Adrenal gland (tissue), 12 donors: ENCODE measurements around the gene ZNF525. TPM values are rescaled to one million over a fixed set of nuclear protein-coding genes. Genes with fewer than 3 reads are reported as not detected.

Experiments
- DNase-seq, 7 donors: peaks; one replicate each; pipeline ENCODE4 v3.0.0-alpha.2; 2019 to 2020
- H3K27ac ChIP-seq, 5 donors: fragments of 200-600 bp; sonication (generic) in 4 of 5; 1 replicate in 3 of 5; 2 replicates in 2 of 5; pipeline versions ENCODE4 v1.5.1 to v1.8.0; 2016 to 2020; ENCODE audit warnings: mild to moderate bottlenecking in 1 of 5
- H3K27me3 ChIP-seq: fragments of 200-600 bp; 2 replicates; pipeline ENCODE4 v1.8.0; 2021
- H3K36me3 ChIP-seq, 2 donors: fragments of 200-600 bp; replicated peaks in 1 of 2; 1 replicate in 1 of 2; 2 replicates in 1 of 2; pipeline versions ENCODE4 v1.5.1 to v1.8.0; 2018 to 2022
- H3K4me1 ChIP-seq, 2 donors: fragments of 200-600 bp; replicated peaks in 1 of 2; 1 replicate in 1 of 2; 2 replicates in 1 of 2; pipeline versions ENCODE4 v1.5.1 to v1.8.0; 2018 to 2021
- H3K4me3 ChIP-seq, 4 donors: fragments of 200-600 bp; sonication (generic) in 3 of 4; one replicate each; pipeline ENCODE4 v1.5.1; 2016 to 2018
- H3K9me3 ChIP-seq, 3 donors: fragments of 200-600 bp; sonication (generic) in 1 of 3; replicated peaks in 1 of 3; 1 replicate in 2 of 3; 2 replicates in 1 of 3; pipeline versions ENCODE4 v1.5.1 to v1.8.0; 2016 to 2021
- POLR2A ChIP-seq, 2 donors: fragments of 450-650 bp; IDR thresholded peaks; one replicate each; pipeline ENCODE4 v1.6.1; 2017; ENCODE audit warnings: antibody characterized with exemption in 2 of 2, mild to moderate bottlenecking in 2 of 2, moderate library complexity in 1 of 2
- WGBS, 4 donors: extraction: QIAGEN DNeasy Blood & Tissue Kit in 2 of 4; methylation state at CpG; one replicate each; pipeline versions ENCODE4 v1.1.5 to v1.1.7; 2013 to 2017; 5-methylcytosine and 5-hydroxymethylcytosine counted together
- intact Hi-C, 2 donors: fragments of 100-400 bp; cut with DNase I; formaldehyde crosslinking; loops; one replicate each; pipeline versions ENCODE4 v1.14.1 to v1.15.0; 2022 to 2023
- polyA plus RNA-seq, 3 donors: library from polyadenylated mRNA; stranded (reverse); fragments of 200-250 nt in 2 of 3; fragments of 350-450 nt in 1 of 3; fragmentation: Illumina TruSeq in 1 of 3; extraction: RNeasy Lipid Tissue Mini Kit (QIAGEN cat#74804) in 1 of 3; gene quantifications; one replicate each; pipeline ENCODE4 v1.2.3, GENCODE V29; 2013 to 2014
- total RNA-seq, 9 donors: library from RNA; depleted of rRNA in 4 of 9; stranded (reverse); fragments of >200 nt in 4 of 9; fragments of 120-200 nt in 1 of 9; fragmentation: NEBNext Ultra II Directional in 1 of 9; extraction: Animal tissue kit (Norgen Biotek cat#: 25700) in 1 of 9; gene quantifications; one replicate each; pipeline versions ENCODE4 v1.1.0 to v1.2.4, GENCODE V29; 2013 to 2023
- TF ChIP-seq, protein P1 (sequence below), 6 experiments: fragments of 450-650 bp in 4 of 6; fragments of 200-600 bp in 2 of 6; sonication (generic) in 1 of 6; IDR thresholded peaks; 1 replicate in 5 of 6; 2 replicates in 1 of 6; pipeline versions ENCODE4 v1.5.1 to v1.8.0; 2016 to 2021; ENCODE audit warnings: antibody characterized with exemption in 6 of 6, mild to moderate bottlenecking in 2 of 6, moderate library complexity in 1 of 6
- donor health status: healthy with polysubstance abuse.
- donor health status: Bipolar disorder and iron deficiency.
- donor health status: DM: yes; HTN: yes; CAD: no.
- donor health status: DM: no; HTN: no; CAD: no.
- donor health status: DM: no; HTN: no; CAD: no.
- donor health status: DM: yes; HTN: yes; CAD: no.

ZNF525 gene
- total and polyA plus RNA-seq, 12 donors = 3.0 to 22.5 (median 8.8) TPM

DNA sequence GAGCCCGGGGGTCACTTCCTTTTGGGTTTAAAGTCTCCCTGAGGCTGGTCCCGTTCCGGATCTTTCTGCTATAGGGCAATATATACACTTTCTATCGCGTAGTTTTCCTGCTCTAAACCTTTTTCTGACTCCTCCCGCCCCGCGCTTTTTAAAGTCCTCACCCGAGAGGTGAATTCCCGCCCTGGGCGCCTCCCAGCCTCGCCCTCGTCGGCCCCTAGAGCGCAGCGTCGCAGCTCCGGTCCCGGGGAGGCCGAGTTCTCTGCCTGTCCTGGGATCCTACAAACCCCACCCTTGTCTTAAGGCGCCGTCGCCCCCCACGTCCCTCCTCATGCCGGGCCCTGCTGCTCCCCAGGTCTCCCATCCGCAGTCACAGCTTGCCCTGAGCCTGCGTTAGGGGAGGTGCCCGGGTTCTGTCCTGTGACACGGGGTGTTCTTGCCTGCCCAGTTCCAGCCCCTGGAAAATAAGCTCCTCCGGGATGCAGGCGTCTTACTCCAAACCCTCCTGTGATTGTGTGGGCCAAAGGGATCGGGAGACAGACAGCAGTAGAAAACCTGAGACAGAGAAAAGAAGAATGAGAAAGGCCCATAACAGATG, 491 bp downstream of the ZNF525 start:
- peak in 3 of 7 donors; percentile 28 to 45 (median 30) for DNase-seq
- 0 to 1% (median 0%) methylated on average over 21 to 32 of the region's 32 CpGs for WGBS, 4 donors
- intact Hi-C loops = loop anchor here in 1 of 2 donors (10.0 kb wide), 1 partner anchor 171 kb away; the partner anchor contains the start of gene ZNF665

DNA sequence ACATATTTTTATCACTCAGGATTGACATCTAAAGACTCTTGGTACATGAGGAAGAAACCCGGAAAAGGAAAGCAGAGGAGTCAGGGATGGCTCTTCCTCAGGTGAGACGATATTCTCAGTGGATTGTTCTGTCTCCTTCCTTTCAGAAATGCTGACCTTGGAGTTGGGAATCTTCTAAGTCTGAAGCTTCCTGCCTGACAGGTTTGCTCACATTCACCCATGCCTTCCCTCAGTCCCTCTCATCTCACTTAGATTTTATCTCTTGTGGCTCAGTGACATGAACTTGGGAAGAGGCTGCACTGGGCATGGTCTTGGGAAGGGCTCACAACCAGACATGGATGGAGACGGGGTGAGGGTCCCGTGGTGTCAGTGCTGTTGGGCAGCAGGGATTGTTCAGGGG, 6.7 kb downstream of the ZNF525 start:
- Histone ChIP-seq H3K36me3 (peaks cover 0 to 4% of the 10 kb centered on the region in 2 donors), H3K27me3 (no peaks in the 10 kb centered on the region), H3K4me1 (no peaks in the 10 kb centered on the region), H3K9me3 (no peaks in the 10 kb centered on the region), H3K27ac (no peak overlapping the region), H3K4me3 (no peak overlapping the region)
- TF ChIP-seq, protein P1, sequence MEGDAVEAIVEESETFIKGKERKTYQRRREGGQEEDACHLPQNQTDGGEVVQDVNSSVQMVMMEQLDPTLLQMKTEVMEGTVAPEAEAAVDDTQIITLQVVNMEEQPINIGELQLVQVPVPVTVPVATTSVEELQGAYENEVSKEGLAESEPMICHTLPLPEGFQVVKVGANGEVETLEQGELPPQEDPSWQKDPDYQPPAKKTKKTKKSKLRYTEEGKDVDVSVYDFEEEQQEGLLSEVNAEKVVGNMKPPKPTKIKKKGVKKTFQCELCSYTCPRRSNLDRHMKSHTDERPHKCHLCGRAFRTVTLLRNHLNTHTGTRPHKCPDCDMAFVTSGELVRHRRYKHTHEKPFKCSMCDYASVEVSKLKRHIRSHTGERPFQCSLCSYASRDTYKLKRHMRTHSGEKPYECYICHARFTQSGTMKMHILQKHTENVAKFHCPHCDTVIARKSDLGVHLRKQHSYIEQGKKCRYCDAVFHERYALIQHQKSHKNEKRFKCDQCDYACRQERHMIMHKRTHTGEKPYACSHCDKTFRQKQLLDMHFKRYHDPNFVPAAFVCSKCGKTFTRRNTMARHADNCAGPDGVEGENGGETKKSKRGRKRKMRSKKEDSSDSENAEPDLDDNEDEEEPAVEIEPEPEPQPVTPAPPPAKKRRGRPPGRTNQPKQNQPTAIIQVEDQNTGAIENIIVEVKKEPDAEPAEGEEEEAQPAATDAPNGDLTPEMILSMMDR (IDR thresholded peaks at IDR 0.05) = no peak
- no peak for TF ChIP-seq POLR2A (IDR thresholded peaks at IDR 0.05)
- 92 to 94% (median 93%) methylated on average over 4 of the region's 4 CpGs for WGBS, 4 donors
- intact Hi-C loops = no loop called here
- DNase-seq = no peak

More for the DNA sequence above, 491 bp downstream of the ZNF525 start:
- H3K36me3 ChIP-seq = no peaks in the 10 kb centered on the region
- TF ChIP-seq, protein P1 (IDR thresholded peaks at IDR 0.05) = no peak
- TF ChIP-seq POLR2A (IDR thresholded peaks at IDR 0.05) = no peak
- H3K27me3 ChIP-seq = no peaks in the 10 kb centered on the region
- peaks cover 5 to 8% of the 10 kb centered on the region in 2 donors for H3K4me1 ChIP-seq
- no peaks in the 10 kb centered on the region for H3K9me3 ChIP-seq
- peak overlapping the region in 3 of 4 donors; percentile 62 to 82 (median 78) for H3K4me3 ChIP-seq
- H3K27ac ChIP-seq = peak overlapping the region in 4 of 5 donors; percentile 6 to 84 (median 73)

- intact Hi-C loops = no loop called here
- Histone ChIP-seq H3K27ac (no peak overlapping the region), H3K36me3 (peaks cover 0 to 12% of the 10 kb centered on the region in 2 donors), H3K4me3 (no peak overlapping the region), H3K9me3 (no peaks in the 10 kb centered on the region), H3K27me3 (no peaks in the 10 kb centered on the region), H3K4me1 (no peaks in the 10 kb centered on the region)
- 58 to 79% (median 69%) methylated on average over 3 of the region's 3 CpGs for WGBS, 4 donors
- TF ChIP-seq, protein P1 (IDR thresholded peaks at IDR 0.05) = no peak
- no peak for TF ChIP-seq POLR2A (IDR thresholded peaks at IDR 0.05)
- DNase-seq = no peak
Measured at GRCh38 chr19:53374288-53374687, 8.8 kb downstream of the ZNF525 start.

DNA sequence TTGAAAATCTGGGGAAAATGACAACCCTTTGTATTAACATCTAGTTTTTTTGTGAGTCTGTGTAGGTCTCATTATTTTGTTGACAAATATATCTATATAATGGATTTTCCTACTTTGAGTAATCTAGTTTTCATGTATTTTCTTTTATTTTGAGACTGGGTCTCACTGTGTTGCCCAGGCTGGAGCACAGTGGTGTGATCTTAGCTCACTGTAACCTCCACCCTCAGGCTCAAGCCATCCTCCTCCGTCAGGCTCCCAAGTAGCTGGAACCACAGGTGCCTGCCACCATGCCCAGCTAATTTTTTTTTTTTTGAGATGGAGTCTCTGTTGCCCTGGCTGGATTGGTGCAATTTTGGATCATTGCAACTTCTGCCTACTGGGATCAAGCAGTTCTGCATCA, 9.2 kb downstream of the ZNF525 start:
- Histone ChIP-seq H3K36me3 (peaks cover 0 to 16% of the 10 kb centered on the region in 2 donors), H3K27me3 (no peaks in the 10 kb centered on the region)
- intact Hi-C loops = no loop called here

More for the DNA sequence above, 9.2 kb downstream of the ZNF525 start:
- no peak overlapping the region for H3K4me3 ChIP-seq
- no peaks in the 10 kb centered on the region for H3K4me1 ChIP-seq
- no peak overlapping the region for H3K27ac ChIP-seq
- DNase-seq = no peak
- WGBS, 4 donors = 83 to 100% (median 92%) methylated on average over 1 of the region's 1 CpG
- TF ChIP-seq, protein P1 (IDR thresholded peaks at IDR 0.05) = no peak
- TF ChIP-seq POLR2A (IDR thresholded peaks at IDR 0.05) = no peak
- no peaks in the 10 kb centered on the region for H3K9me3 ChIP-seq
